Kidney capillary endothelial cell (primary cell): ENCODE data around the gene FBLN2.

Source experiments
- DNase-seq: peaks from one replicate; pipeline ENCODE4 v3.0.0-alpha.2; 2018; ENCODE audit warnings: low spot score

Gene FBLN2

GRCh38 chr3:13605555-13605954 lies 56.6 kb downstream of the FBLN2 start:
- DNase-seq, result no peak

DNA sequence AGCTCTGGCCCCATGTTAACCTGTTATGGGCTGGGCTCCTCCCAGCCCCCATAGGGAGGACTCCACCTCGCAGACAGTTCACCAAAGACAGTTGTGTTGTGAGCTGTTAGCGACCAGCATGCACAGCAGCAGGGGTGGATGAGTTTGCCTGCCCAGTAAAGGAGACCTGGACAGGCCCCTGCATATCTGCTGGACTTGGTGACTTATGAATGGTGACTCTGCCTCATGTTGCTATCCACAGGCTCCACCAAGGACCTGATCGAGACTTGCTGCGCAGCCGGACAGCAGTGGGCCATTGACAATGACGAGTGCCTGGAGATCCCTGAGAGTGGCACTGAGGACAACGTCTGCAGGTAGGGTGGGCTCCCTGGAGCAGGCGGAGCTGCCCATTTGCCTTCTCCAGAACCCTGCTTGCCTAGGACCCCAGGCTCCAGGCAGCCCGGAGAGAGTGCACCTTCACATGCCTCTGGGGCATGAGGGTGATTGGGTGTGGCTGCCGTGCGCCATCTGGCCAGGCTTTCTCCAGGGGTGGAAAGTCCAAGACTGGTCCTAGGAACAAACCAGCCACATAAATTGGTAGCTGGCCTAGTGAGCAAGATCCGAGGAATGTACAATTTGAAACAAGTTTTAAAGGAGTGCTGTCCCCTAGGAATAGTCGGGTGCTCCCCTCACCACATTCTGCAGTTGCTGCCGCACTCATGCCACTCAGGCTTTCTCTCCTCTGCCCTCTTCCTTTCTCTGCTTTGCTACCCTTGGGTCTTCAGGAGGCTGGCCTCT lies 59.1 kb downstream of the FBLN2 start:
- no peak for DNase-seq

- DNase-seq, result no peak
These were observed 60.2 kb downstream of the FBLN2 start for GRCh38 chr3:13608969-13609725.

DNA sequence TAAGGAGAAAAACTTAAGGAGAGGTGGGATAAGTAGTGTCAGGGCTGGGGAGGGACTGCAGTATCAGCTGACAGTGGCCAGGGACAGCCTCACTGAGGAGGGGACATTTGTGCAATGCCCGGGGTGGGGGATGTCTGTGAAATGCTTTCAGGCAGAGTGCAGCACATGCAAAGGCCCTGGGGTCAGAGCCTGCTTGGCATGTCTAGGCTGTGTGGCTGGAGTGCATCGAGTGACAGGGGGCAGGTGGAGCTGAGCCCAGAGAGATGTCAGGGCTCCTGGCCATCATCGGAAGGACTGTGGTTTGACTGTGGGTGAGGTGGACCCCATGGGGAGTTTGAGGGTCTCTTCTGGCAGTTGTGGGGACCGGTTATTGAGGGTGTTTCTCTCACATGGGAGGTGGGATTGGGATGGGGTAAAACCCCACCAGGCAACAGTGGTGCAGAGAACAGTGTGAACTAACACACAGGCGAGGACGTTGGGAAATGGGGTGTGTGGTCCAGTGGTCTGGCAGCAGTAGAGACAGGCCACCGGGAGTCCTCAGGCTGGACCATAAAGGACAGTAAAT lies 61.2 kb downstream of the FBLN2 start:
- no peak for DNase-seq

- DNase-seq, result no peak
These were observed 62.3 kb downstream of the FBLN2 start for GRCh38 chr3:13611221-13611620.

DNA sequence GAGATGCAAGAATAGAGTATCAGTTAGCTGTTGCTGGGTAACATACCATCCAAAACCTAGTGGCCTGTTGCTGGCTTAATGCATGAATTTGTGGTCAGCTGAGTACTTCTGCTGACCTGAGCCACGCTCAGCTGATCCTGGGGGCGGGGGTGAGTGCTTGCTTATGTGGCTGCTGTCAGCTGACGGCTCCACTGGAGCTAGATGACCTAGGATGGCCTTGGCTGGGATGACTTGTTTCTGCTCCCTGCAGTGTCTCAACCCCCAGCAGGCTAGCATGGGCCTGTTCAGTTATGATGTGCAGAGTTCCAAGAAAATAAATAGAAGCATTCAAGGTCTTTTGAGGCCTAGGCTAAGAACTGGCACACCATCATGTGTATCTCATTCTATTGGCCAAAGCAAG lies 63.9 kb downstream of the FBLN2 start:
- DNase-seq, result no peak

DNA sequence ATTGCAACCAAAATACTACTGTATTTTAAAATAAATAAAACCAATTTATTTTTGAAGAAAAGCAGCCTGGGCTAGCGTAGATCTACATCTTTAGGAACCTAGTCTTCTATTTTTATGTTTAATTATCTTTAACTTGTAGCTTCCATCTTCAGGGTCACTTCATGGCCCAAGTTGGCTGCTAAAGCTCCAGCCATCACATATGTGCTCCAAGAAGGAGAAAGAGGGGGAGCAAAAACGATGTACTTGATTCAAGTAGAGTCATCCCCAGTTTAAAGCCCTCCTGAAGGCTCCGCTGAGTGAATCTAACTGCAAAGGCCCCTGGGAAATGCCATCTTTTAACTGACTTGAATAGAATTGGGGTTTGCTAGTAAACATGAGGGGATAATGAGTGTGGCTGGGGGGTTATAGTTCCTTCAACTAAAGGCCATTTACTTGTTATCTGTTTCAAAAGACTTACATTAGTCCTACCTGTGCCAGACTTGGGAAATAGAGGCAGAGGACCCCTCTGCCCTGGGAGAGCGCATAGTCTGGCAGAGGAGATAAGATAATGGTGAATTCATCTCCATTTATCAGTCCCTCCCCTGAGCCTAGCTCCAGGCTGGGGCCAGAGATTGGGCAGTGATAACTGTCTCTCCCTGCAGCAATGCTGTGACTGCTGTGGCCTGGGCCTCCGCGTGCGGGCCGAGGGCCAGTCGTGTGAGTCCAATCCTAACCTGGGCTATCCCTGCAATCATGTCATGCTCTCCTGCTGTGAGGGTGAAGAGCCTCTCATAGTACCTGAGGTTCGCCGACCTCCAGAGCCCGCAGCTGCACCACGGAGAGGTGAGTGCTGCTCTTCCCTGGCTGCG lies 64.6 kb downstream of the FBLN2 start:
- no peak for DNase-seq

DNA sequence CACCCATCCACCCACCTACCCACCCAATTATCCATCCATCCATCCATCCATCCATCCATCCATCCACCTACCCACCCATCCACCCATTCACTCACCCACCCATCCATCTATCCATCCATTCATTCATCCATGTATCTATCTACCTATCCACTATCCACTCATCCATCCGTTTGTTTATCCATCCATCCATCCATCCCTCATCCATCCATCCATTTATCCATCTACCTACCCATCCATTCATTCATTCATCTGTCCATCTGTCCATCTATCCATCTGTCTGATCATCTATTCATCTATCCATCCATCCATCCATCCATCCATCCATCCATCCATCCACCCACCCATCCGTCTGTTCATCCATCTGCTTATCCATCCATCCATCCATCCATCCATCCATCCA lies 65.7 kb downstream of the FBLN2 start:
- DNase-seq, result no peak

- no peak for DNase-seq
These were observed 66.1 kb downstream of the FBLN2 start for GRCh38 chr3:13615019-13615528.

DNA sequence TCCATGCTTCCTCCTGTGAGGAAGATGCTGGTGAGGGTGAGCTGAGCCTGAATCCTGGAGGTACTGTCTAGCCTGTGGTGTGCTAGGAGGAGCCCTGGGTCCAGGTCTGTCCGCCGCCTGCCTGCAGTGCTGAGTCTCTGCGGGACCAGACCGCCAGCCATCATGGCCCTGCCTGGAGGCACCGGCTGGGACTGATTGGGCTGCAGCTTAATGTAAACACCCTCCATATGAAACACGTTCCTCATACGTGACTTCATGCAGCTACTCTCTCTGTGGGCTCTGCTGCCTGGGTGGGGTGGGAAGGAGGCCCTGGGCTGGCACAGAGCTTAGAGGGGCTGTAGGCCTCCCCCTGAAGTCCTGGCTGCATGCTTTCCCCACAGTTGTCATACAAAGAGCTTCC lies 67.4 kb downstream of the FBLN2 start:
- no peak for DNase-seq

- no peak for DNase-seq
These were observed 68.3 kb downstream of the FBLN2 start for GRCh38 chr3:13617097-13617738.

GRCh38 chr3:13617981-13618380 lies 69.1 kb downstream of the FBLN2 start:
- no peak for DNase-seq

DNA sequence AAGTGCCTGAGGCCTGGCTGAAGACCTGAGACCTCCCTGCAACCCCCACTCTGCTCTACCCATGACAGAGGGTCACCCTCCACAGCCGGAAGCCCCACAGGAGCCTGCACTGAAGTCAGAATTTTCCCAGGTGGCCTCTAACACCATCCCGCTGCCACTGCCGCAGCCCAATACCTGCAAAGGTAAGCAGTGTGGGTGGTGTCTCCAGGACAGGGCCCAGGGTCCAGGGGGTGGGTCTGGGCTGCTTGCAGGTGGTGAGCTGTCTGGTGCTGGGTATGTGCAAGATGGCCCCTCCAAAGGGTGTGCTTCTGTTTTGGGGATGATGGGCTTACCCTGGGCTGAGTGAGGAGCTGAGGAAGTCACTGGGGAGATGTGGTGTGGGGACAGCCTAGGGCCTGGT lies 69.9 kb downstream of the FBLN2 start:
- DNase-seq, result no peak

DNA sequence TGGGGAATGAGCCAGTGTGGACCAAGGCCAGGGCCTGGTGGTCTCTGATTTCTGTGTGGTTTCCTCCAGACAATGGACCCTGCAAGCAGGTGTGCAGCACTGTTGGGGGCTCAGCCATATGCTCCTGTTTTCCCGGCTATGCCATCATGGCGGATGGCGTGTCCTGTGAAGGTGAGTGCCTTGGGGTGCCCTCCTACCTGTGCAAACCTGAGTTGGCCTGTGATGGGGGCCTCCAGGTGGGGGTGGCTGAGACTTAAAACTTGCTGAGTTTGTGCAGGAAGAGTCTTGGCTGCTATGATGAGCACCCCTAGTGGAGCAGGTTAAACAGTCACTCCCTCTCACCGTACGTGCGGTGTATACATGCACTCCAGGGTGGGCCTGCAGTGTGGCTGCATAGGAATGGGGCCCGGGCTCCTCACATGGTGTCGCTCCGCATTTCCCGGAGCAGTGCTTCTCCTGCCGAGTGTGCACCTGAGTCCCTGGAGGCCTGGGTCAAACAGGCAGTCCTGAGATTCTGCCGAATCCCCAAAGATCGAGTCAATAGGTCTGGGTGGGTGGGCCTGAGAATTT lies 70.8 kb downstream of the FBLN2 start:
- DNase-seq, result no peak

DNA sequence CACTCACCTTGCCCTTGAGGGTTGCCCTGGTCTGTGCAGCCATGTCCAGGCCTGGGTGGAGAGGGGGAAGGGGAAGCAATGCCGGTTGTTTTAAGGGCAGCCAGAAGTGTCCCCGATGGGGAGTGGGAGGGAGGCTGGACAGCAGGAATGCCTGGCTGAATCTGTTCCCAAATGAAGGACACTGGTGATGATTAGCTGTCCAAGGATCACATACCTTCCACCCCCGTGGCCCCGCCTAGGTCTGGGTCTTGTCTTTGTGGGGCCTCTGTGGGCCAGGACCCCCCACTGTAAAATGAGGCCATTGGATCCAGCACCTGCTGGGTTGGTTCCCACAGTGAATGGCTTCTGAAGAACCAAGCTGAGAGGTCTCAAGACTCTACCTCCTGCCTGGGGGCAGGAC lies 71.4 kb downstream of the FBLN2 start:
- no peak for DNase-seq

- DNase-seq, result no peak
These were observed 71.9 kb downstream of the FBLN2 start for GRCh38 chr3:13620776-13621365.

DNA sequence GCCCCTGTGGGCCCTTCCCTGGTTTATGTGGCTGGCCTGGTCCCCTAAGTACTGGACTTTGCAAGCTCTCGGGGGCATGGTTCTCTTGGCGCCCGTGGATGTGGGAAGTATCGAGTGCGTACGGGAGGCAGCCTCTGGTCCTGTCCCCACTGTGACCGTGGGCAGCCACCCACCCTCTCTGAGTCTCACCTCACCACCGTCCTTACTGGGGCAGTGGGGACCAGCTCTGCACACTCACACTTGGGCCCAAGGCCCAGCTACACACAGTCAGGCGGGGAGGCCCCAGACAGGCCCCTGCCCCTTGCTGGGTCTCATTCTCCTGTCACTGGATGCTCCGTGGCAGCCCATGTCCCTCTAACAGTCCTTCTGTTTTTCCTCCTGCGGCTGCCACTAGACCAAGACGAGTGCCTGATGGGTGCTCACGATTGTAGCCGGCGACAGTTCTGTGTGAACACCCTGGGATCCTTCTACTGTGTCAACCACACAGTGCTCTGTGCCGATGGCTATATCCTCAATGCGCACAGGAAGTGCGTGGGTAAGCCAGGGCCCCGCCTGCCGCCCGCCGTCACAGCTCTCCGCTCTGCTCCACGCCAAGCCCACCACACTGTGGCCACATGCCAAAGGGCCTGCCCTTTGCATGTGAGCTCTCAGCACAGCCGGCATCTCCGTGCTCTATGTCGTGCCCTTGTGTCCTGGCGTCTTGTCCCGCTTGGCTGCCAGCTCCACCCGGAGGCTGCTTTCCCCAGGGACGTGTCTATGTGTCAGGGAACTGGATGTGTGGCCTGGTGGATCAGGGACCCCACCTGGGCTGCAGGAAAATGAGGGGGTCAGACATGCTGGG lies 72.7 kb downstream of the FBLN2 start:
- DNase-seq, result no peak

DNA sequence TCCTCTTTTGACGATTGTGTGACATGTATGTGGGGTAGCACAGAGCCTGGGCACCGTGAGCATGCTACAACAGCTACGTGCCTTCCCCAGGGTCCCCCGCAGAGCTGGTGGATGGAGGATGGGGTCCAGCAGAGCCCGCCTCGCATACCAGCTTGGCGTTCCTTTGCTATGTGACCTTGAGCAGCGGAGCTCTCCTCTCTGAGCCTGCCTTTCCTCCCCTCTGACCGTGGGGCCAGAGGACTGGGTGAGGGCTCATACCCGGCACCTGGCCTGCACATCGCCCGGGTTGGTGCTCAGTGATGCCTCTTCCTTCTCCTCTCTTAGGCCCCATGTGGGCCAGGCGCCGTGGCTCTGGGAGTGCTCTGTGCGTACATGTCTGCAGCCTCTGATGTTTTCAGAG lies 73.4 kb downstream of the FBLN2 start:
- DNase-seq, result no peak

GRCh38 chr3:13623101-13623654 lies 74.3 kb downstream of the FBLN2 start:
- no peak for DNase-seq

GRCh38 chr3:13624021-13624420 lies 75.1 kb downstream of the FBLN2 start:
- DNase-seq, result no peak
